ENCODE measurements around the gene LOXL1. TPM values are rescaled to one million over a fixed set of nuclear protein-coding genes. Genes with fewer than 3 reads are reported as not detected.

LOXL1 gene
- total RNA-seq, 2 experiments from 2014 or later, result not detected

- H3K4me2 ChIP-seq (ENCODE audit: low read length), result no peak overlapping the region
- no peak overlapping the region for H3K27ac ChIP-seq (ENCODE audit: low read depth, low read length, poor library complexity, severe bottlenecking)
- no peak for TF ChIP-seq CTCF (conservative IDR thresholded peaks at IDR 0.05; ENCODE audit: low read length)
- TF ChIP-seq EZH2phosphoT487 (IDR thresholded peaks at IDR 0.05; ENCODE audit: borderline replicate concordance, low read depth, low read length), result no peak
- H3K4me1 ChIP-seq (ENCODE audit: insufficient read depth, low read length, poor library complexity, severe bottlenecking), result peaks cover 3% of the 10 kb centered on the region
- H3K79me2 ChIP-seq (ENCODE audit: insufficient read depth, low read depth, low read length), result no peaks in the 10 kb centered on the region
- CTCF ChIA-PET (ENCODE audit: unreplicated experiment), result no interaction called here
- no peak overlapping the region for H3K4me3 ChIP-seq (ENCODE audit: low read depth, low read length, poor library complexity, severe bottlenecking)
- H3K9me2 ChIP-seq (ENCODE audit: insufficient read depth, low read length), result no peaks in the 10 kb centered on the region
- no peaks in the 10 kb centered on the region for H3K9me3 ChIP-seq (ENCODE audit: low read length)
- no peak for DNase-seq (ENCODE audit: low spot score)
- no TSS peak for BruUV-seq (replicated peaks)
- intact Hi-C loops (cut with micrococcal nuclease; ENCODE audit: unreplicated experiment), result no loop called here
- no peak overlapping the region for H2AFZ ChIP-seq (ENCODE audit: low read length)
- POLR2A ChIA-PET, result no interaction called here
- no peaks in the 10 kb centered on the region for H4K20me1 ChIP-seq (ENCODE audit: insufficient read depth, low read length)
- no peaks in the 10 kb centered on the region for H3K36me3 ChIP-seq (ENCODE audit: insufficient read depth, low read length)
Measured at GRCh38 chr15:73923488-73924164, 2.6 kb upstream of the LOXL1 start.

- CTCF ChIA-PET (ENCODE audit: unreplicated experiment), result no interaction called here
- BruUV-seq (replicated peaks), result no TSS peak
- Histone ChIP-seq H3K9me3 (ENCODE audit: low read length) (no peaks in the 10 kb centered on the region), H3K4me3 (ENCODE audit: low read depth, low read length, poor library complexity, severe bottlenecking) (no peak overlapping the region), H3K36me3 (ENCODE audit: insufficient read depth, low read length) (no peaks in the 10 kb centered on the region), H3K9me2 (ENCODE audit: insufficient read depth, low read length) (no peaks in the 10 kb centered on the region), H4K20me1 (ENCODE audit: insufficient read depth, low read length) (no peaks in the 10 kb centered on the region), H3K4me2 (ENCODE audit: low read length) (no peak overlapping the region), H2AFZ (ENCODE audit: low read length) (no peak overlapping the region), H3K79me2 (ENCODE audit: insufficient read depth, low read depth, low read length) (no peaks in the 10 kb centered on the region), H3K27ac (ENCODE audit: low read depth, low read length, poor library complexity, severe bottlenecking) (no peak overlapping the region), H3K4me1 (ENCODE audit: insufficient read depth, low read length, poor library complexity, severe bottlenecking) (peaks cover 3% of the 10 kb centered on the region)
- POLR2A ChIA-PET, result no interaction called here
- TF ChIP-seq EZH2phosphoT487 (IDR thresholded peaks at IDR 0.05; ENCODE audit: borderline replicate concordance, low read depth, low read length) (no peak), CTCF (conservative IDR thresholded peaks at IDR 0.05; ENCODE audit: low read length) (no peak)
- no peak for DNase-seq (ENCODE audit: low spot score)
- intact Hi-C loops (cut with micrococcal nuclease; ENCODE audit: unreplicated experiment), result no loop called here
Measured at GRCh38 chr15:73924171-73924921, 1.9 kb upstream of the LOXL1 start.

- Histone ChIP-seq H3K79me2 (ENCODE audit: insufficient read depth, low read depth, low read length) (no peaks in the 10 kb centered on the region), H3K27ac (ENCODE audit: low read depth, low read length, poor library complexity, severe bottlenecking) (no peak overlapping the region), H4K20me1 (ENCODE audit: insufficient read depth, low read length) (no peaks in the 10 kb centered on the region), H2AFZ (ENCODE audit: low read length) (no peak overlapping the region), H3K4me2 (ENCODE audit: low read length) (no peak overlapping the region), H3K4me3 (ENCODE audit: low read depth, low read length, poor library complexity, severe bottlenecking) (no peak overlapping the region), H3K4me1 (ENCODE audit: insufficient read depth, low read length, poor library complexity, severe bottlenecking) (no peaks in the 10 kb centered on the region), H3K9me3 (ENCODE audit: low read length) (no peaks in the 10 kb centered on the region), H3K9me2 (ENCODE audit: insufficient read depth, low read length) (no peaks in the 10 kb centered on the region), H3K36me3 (ENCODE audit: insufficient read depth, low read length) (no peaks in the 10 kb centered on the region)
- TF ChIP-seq EZH2phosphoT487 (IDR thresholded peaks at IDR 0.05; ENCODE audit: borderline replicate concordance, low read depth, low read length) (no peak), CTCF (conservative IDR thresholded peaks at IDR 0.05; ENCODE audit: low read length) (no peak)
- DNase-seq (ENCODE audit: low spot score), result no peak
- ChIA-PET POLR2A (no interaction called here), CTCF (ENCODE audit: unreplicated experiment) (no interaction called here)
- BruUV-seq (replicated peaks), result no TSS peak
- intact Hi-C loops (cut with micrococcal nuclease; ENCODE audit: unreplicated experiment), result no loop called here
Measured at GRCh38 chr15:73925848-73926218, 429 bp upstream of the LOXL1 start.
